PC-9 (cell line): Measurements from ENCODE around the gene TRABD2B. TPM values are rescaled to one million over a fixed set of nuclear protein-coding genes. Genes with fewer than 3 reads are reported as not detected.

Experiments used
- BruUV-seq: library from RNA; stranded (reverse); fragments of 400-500 nt; replicated peaks from 2 replicates; lab custom pipeline; 2021; lab: Mats Ljungman, UMichigan
- CTCF ChIA-PET: fragments of 300-600 bp; sonication (Branson Sonifier 250); formaldehyde crosslinking; loops from one replicate; lab custom pipeline; 2022; ENCODE audit warnings: antibody characterized with exemption; lab: Charles Lee
- POLR2A ChIA-PET: fragments of 300-600 bp; sonication (Branson Sonifier 250); formaldehyde crosslinking; loops from one replicate; lab custom pipeline; 2022; ENCODE audit warnings: antibody characterized with exemption; ENCODE audit not compliant: unreplicated experiment; lab: Charles Lee
- DNase-seq, 2 experiments: peaks; one replicate each; pipeline versions ENCODE4 v3.0.0 to v3.0.0-alpha.2; 2015 to 2022; ENCODE audit warnings: mixed read lengths in 1 of 2
- H2AFZ ChIP-seq: fragments of 200-600 bp; sonication (generic); 2 replicates; pipeline ENCODE4 v1.8.1; 2017; ENCODE audit warnings: antibody characterized with exemption
- H3F3A ChIP-seq: fragments of 200-600 bp; sonication (generic); 2 replicates; pipeline ENCODE4 v1.8.1; 2017; ENCODE audit warnings: antibody characterized with exemption, mild to moderate bottlenecking, low read depth; ENCODE audit not compliant: insufficient read depth
- H3K27ac ChIP-seq: fragments of 200-600 bp; sonication (generic); 2 replicates; pipeline ENCODE4 v1.6.1; 2016; ENCODE audit warnings: mixed run types
- H3K27me3 ChIP-seq: fragments of 200-600 bp; sonication (generic); 2 replicates; pipeline ENCODE4 v1.6.1; 2016; ENCODE audit warnings: low read depth, mixed run types; ENCODE audit not compliant: insufficient read depth
- H3K36me3 ChIP-seq: fragments of 200-600 bp; sonication (generic); 2 replicates; pipeline ENCODE4 v1.6.1; 2016; ENCODE audit warnings: low read depth, mixed run types
- H3K4me1 ChIP-seq: fragments of 200-600 bp; sonication (generic); replicated peaks from 2 replicates; pipeline ENCODE4 v1.6.1; 2016; ENCODE audit warnings: mixed run types; ENCODE audit not compliant: insufficient read depth
- H3K4me2 ChIP-seq: fragments of 200-600 bp; sonication (generic); 2 replicates; pipeline ENCODE4 v1.6.1; 2017; ENCODE audit warnings: mixed run types
- H3K4me3 ChIP-seq: fragments of 200-600 bp; sonication (generic); 2 replicates; pipeline ENCODE4 v1.6.1; 2016; ENCODE audit warnings: mixed run types
- H3K79me2 ChIP-seq: fragments of 200-600 bp; sonication (generic); 2 replicates; pipeline ENCODE4 v1.6.1; 2017; ENCODE audit warnings: low read depth, mixed run types
- H3K9me2 ChIP-seq: fragments of 200-600 bp; sonication (generic); 2 replicates; pipeline ENCODE4 v1.8.1; 2017; ENCODE audit warnings: mild to moderate bottlenecking; ENCODE audit not compliant: insufficient read depth
- H3K9me3 ChIP-seq: fragments of 200-600 bp; sonication (generic); 2 replicates; pipeline ENCODE4 v1.8.1; 2016; ENCODE audit warnings: low read depth; ENCODE audit not compliant: insufficient read depth
- H4K20me1 ChIP-seq: fragments of 200-600 bp; sonication (generic); 2 replicates; pipeline ENCODE4 v1.8.1; 2017; ENCODE audit not compliant: insufficient read depth
- CTCF ChIP-seq: fragments of 200-600 bp; sonication (generic); conservative IDR thresholded peaks from 2 replicates; pipeline ENCODE4 v1.6.1; 2017; ENCODE audit warnings: mixed run types, antibody characterized with exemption, mild to moderate bottlenecking, moderate library complexity
- EZH2 ChIP-seq: fragments of 200-600 bp; sonication (generic); IDR thresholded peaks from 2 replicates; pipeline ENCODE4 v1.8.0; 2017; ENCODE audit warnings: antibody characterized with exemption, low read depth
- intact Hi-C: fragments of 100-400 bp; cut with micrococcal nuclease; formaldehyde crosslinking; loops from one replicate; pipeline ENCODE4 v1.10.0; 2022; ENCODE audit not compliant: unreplicated experiment
- total RNA-seq: library from RNA; stranded (reverse); gene quantifications from 2 replicates; pipeline ENCODE4 v1.2.3, GENCODE V29; 2021

Gene TRABD2B
- total RNA-seq, 1 experiment from 2014 or later: not detected

- Histone ChIP-seq H3K9me2 (no peaks in the 10 kb centered on the region), H3F3A (no peaks in the 10 kb centered on the region), H3K4me3 (no peak overlapping the region), H3K79me2 (no peaks in the 10 kb centered on the region), H4K20me1 (no peaks in the 10 kb centered on the region; the same call in 1 of the 2 replicates), H3K4me2 (no peak overlapping the region), H3K4me1 (no peaks in the 10 kb centered on the region), H3K36me3 (no peaks in the 10 kb centered on the region), H2AFZ (no peak overlapping the region), H3K9me3 (no peaks in the 10 kb centered on the region), H3K27me3 (no peaks in the 10 kb centered on the region), H3K27ac (no peak overlapping the region)
- ChIA-PET CTCF (no interaction called here), POLR2A (no interaction called here)
- TF ChIP-seq EZH2: no peak
- TF ChIP-seq CTCF: no peak
- intact Hi-C loops: no loop called here
- DNase-seq: no peak
- BruUV-seq: no TSS peak
Measured at GRCh38 chr1:48028218-48029069, 31.3 kb upstream of the TRABD2B start.

GRCh38 chr1:48027533-48027835, 30.3 kb upstream of the TRABD2B start:
- Histone ChIP-seq H3F3A (no peaks in the 10 kb centered on the region), H2AFZ (no peak overlapping the region), H3K4me1 (no peaks in the 10 kb centered on the region), H3K36me3 (no peaks in the 10 kb centered on the region), H3K9me3 (no peaks in the 10 kb centered on the region), H3K79me2 (no peaks in the 10 kb centered on the region), H3K4me2 (no peak overlapping the region), H3K9me2 (no peaks in the 10 kb centered on the region), H3K27ac (no peak overlapping the region), H3K27me3 (no peaks in the 10 kb centered on the region), H3K4me3 (no peak overlapping the region), H4K20me1 (no peaks in the 10 kb centered on the region)
- DNase-seq: no peak
- TF ChIP-seq EZH2 (no peak), CTCF (no peak)
- ChIA-PET CTCF (no interaction called here), POLR2A (no interaction called here)
- BruUV-seq: no TSS peak
- intact Hi-C loops: no loop called here

GRCh38 chr1:48026701-48027532, 29.7 kb upstream of the TRABD2B start:
- Histone ChIP-seq H3K9me3 (no peaks in the 10 kb centered on the region), H3K27ac (no peak overlapping the region)
- no TSS peak for BruUV-seq

More at GRCh38 chr1:48026701-48027532, 29.7 kb upstream of the TRABD2B start:
- TF ChIP-seq EZH2 (no peak), CTCF (no peak)
- no peak overlapping the region for H3K4me2 ChIP-seq
- H3K36me3 ChIP-seq: no peaks in the 10 kb centered on the region
- H3K4me3 ChIP-seq: no peak overlapping the region
- no peak for DNase-seq
- intact Hi-C loops: no loop called here
- CTCF ChIA-PET: interaction anchor here (0.6 kb wide), 1 partner anchor 30 kb away, joined by 4 read pairs; the partner anchor contains the start of gene TRABD2B
- POLR2A ChIA-PET: no interaction called here
- no peaks in the 10 kb centered on the region for H3F3A ChIP-seq
- H2AFZ ChIP-seq: no peak overlapping the region
- no peaks in the 10 kb centered on the region for H3K27me3 ChIP-seq
- H3K4me1 ChIP-seq: no peaks in the 10 kb centered on the region
- no peaks in the 10 kb centered on the region for H3K79me2 ChIP-seq
- H4K20me1 ChIP-seq: no peaks in the 10 kb centered on the region
- H3K9me2 ChIP-seq: no peaks in the 10 kb centered on the region
